A549 (cell line): ENCODE results near the gene DDN. TPM values are rescaled to one million over a fixed set of nuclear protein-coding genes. Genes with fewer than 3 reads are reported as not detected.

Source experiments
- ATAC-seq, 2 experiments: fragments of 200-7000 bp in 1 of 2; fragments of >200 bp in 1 of 2; cut with Nextera tagmentation in 1 of 2; cut with Tn5 transposase in 1 of 2; 3 replicates each; pipeline versions ENCODE4 v1.8.0 to v1.9.1; 2018 to 2020; ENCODE audit warnings: mild to moderate bottlenecking in 1 of 2, moderate library complexity in 1 of 2
- CTCF ChIA-PET: fragments of 300-600 bp; sonication (Branson Sonifier 250); formaldehyde crosslinking; extraction: SDS; loops from one replicate; lab custom pipeline; 2021; ENCODE audit warnings: antibody characterized with exemption, inconsistent platforms; lab: Yijun Ruan, JAX
- POLR2A ChIA-PET: fragments of 350-600 bp; formaldehyde crosslinking; extraction: SDS; loops from one replicate; lab custom pipeline; 2021; ENCODE audit warnings: antibody characterized with exemption, inconsistent platforms; lab: Yijun Ruan, JAX
- DNase-seq, 2 experiments: peaks; one replicate each; pipeline versions ENCODE4 v3.0.0 to v3.0.0-alpha.2; 2011 to 2016; ENCODE audit warnings: low read depth in 1 of 2, low spot score in 1 of 2
- FAIRE-seq: peaks from 2 replicates; lab custom pipeline; 2011; peaks lifted over from hg19 to GRCh38; lab: Jason Lieb, UNC
- H3K27ac ChIP-seq, 2 experiments: fragments of >200 bp; sonication (Bioruptor Twin); formaldehyde crosslinking; 3 replicates each; pipeline ENCODE4 v1.5.1; 2016 to 2017
- H3K4me1 ChIP-seq: fragments of >200 bp; sonication (Bioruptor Twin); formaldehyde crosslinking; 3 replicates; pipeline ENCODE4 v1.6.1; 2016
- H3K4me2 ChIP-seq: fragments of >200 bp; sonication (Bioruptor Twin); formaldehyde crosslinking; 3 replicates; pipeline ENCODE4 v1.6.1; 2016
- H3K4me3 ChIP-seq: fragments of >200 bp; sonication (Bioruptor Twin); formaldehyde crosslinking; 3 replicates; pipeline ENCODE4 v1.5.1; 2016
- H3K9me3 ChIP-seq: fragments of >200 bp; sonication (Bioruptor Twin); formaldehyde crosslinking; 3 replicates; pipeline ENCODE4 v1.6.1; 2016
- BCL3 ChIP-seq: fragments of >200 bp; sonication (Bioruptor Twin); formaldehyde crosslinking; IDR thresholded peaks from 3 replicates; pipeline ENCODE4 v1.6.1; 2016
- CBX8 ChIP-seq: fragments of 200-600 bp; sonication (generic); IDR thresholded peaks from 2 replicates; pipeline ENCODE4 v1.6.1; 2016
- CEBPB ChIP-seq, 2 experiments: fragments of >200 bp in 1 of 2; sonication (Bioruptor Twin) in 1 of 2; formaldehyde crosslinking in 1 of 2; IDR thresholded peaks; 2 replicates each; pipeline ENCODE4 v1.6.1; 2012 to 2016
- CHD2 ChIP-seq: fragments of 150-350 bp; IDR thresholded peaks from 2 replicates; pipeline ENCODE4 v1.6.1; 2014; ENCODE audit warnings: low read length; ENCODE audit not compliant: partially characterized antibody
- ESRRA ChIP-seq: fragments of 150-350 bp; IDR thresholded peaks from 2 replicates; pipeline ENCODE4 v1.6.1; 2014; ENCODE audit warnings: mild to moderate bottlenecking, low read length, borderline replicate concordance
- FOXS1 ChIP-seq: fragments of 250-450 bp; sonication (Bioruptor Pico); IDR thresholded peaks from 2 replicates; pipeline ENCODE4 v1.5.0; 2020; ENCODE audit warnings: mild to moderate bottlenecking, moderate library complexity
- HDAC2 ChIP-seq: fragments of 200-600 bp; sonication (generic); IDR thresholded peaks from 2 replicates; pipeline ENCODE4 v1.6.1; 2016
- HMGXB4 ChIP-seq: fragments of 250-450 bp; sonication (Bioruptor Pico); IDR thresholded peaks from 2 replicates; pipeline ENCODE4 v1.5.0; 2021; ENCODE audit warnings: mild to moderate bottlenecking, moderate library complexity, borderline replicate concordance
- HOXA7 ChIP-seq: fragments of 250-450 bp; sonication (Bioruptor Pico); IDR thresholded peaks from 2 replicates; pipeline ENCODE4 v1.5.0; 2020; ENCODE audit warnings: mild to moderate bottlenecking, moderate library complexity
- HOXB5 ChIP-seq: fragments of 250-450 bp; sonication (Bioruptor Pico); IDR thresholded peaks from 2 replicates; pipeline ENCODE4 v1.5.0; 2020; ENCODE audit warnings: mild to moderate bottlenecking, moderate library complexity
- KDM5A ChIP-seq: fragments of 200-600 bp; sonication (generic); IDR thresholded peaks from 2 replicates; pipeline ENCODE4 v1.6.1; 2016; ENCODE audit warnings: antibody characterized with exemption, mild to moderate bottlenecking
- MAFK ChIP-seq: fragments of 450-650 bp; IDR thresholded peaks from 2 replicates; pipeline ENCODE4 v1.6.1; 2014; ENCODE audit not compliant: partially characterized antibody
- MAX ChIP-seq: IDR thresholded peaks from 2 replicates; pipeline ENCODE4 v1.6.1; 2012
- MAZ ChIP-seq: fragments of 150-350 bp; IDR thresholded peaks from 2 replicates; pipeline ENCODE4 v1.6.1; 2014; ENCODE audit warnings: antibody characterized with exemption, low read depth, low read length, borderline replicate concordance
- MYC ChIP-seq: IDR thresholded peaks from 2 replicates; pipeline ENCODE4 v1.6.1; 2012; ENCODE audit warnings: mild to moderate bottlenecking, inconsistent platforms, low read length, improper control_type of control experiment, borderline replicate concordance
- NPAS2 ChIP-seq: fragments of 250-450 bp; sonication (Bioruptor Pico); IDR thresholded peaks from 2 replicates; pipeline ENCODE4 v1.8.0; 2022; ENCODE audit warnings: mild to moderate bottlenecking, moderate library complexity, borderline replicate concordance
- NR3C1 ChIP-seq: fragments of >200 bp; sonication (Bioruptor Twin); formaldehyde crosslinking; IDR thresholded peaks from 3 replicates; pipeline ENCODE4 v1.6.1; 2017
- PBX3 ChIP-seq: IDR thresholded peaks from 2 replicates; pipeline ENCODE4 v1.6.1; 2012
- POLR2A ChIP-seq: IDR thresholded peaks from 2 replicates; pipeline ENCODE4 v1.6.1; 2012; ENCODE audit warnings: mild to moderate bottlenecking, low read length
- POLR2AphosphoS2 ChIP-seq: conservative IDR thresholded peaks from 2 replicates; pipeline ENCODE4 v1.6.1; 2012; ENCODE audit warnings: low read length, improper control_type of control experiment, inconsistent platforms
- RAD21 ChIP-seq, 2 experiments: fragments of >200 bp in 1 of 2; sonication (Bioruptor Twin) in 1 of 2; formaldehyde crosslinking in 1 of 2; IDR thresholded peaks in 1 of 2; conservative IDR thresholded peaks in 1 of 2; 2 replicates in 1 of 2; 3 replicates in 1 of 2; pipeline ENCODE4 v1.6.1; 2012 to 2018; ENCODE audit warnings: inconsistent platforms in 1 of 2
- RARB ChIP-seq: fragments of 250-450 bp; sonication (Bioruptor Pico); IDR thresholded peaks from 2 replicates; pipeline ENCODE4 v1.8.0; 2021; ENCODE audit warnings: mild to moderate bottlenecking, moderate library complexity
- REST ChIP-seq: fragments of 200-600 bp; sonication (generic); IDR thresholded peaks from 2 replicates; pipeline ENCODE4 v1.6.1; 2016; ENCODE audit warnings: antibody characterized with exemption, mild to moderate bottlenecking, moderate library complexity
- RFX5 ChIP-seq: fragments of 450-650 bp; IDR thresholded peaks from 2 replicates; pipeline ENCODE4 v1.7.1; 2014; ENCODE audit warnings: antibody characterized with exemption, mild to moderate bottlenecking, moderate library complexity
- SMC3 ChIP-seq: fragments of >200 bp; sonication (Bioruptor Twin); formaldehyde crosslinking; IDR thresholded peaks from 3 replicates; pipeline ENCODE4 v1.6.1; 2018; ENCODE audit warnings: inconsistent platforms
- SREBF2 ChIP-seq: fragments of 450-650 bp; IDR thresholded peaks from 2 replicates; pipeline ENCODE4 v1.6.1; 2014; ENCODE audit warnings: mild to moderate bottlenecking, moderate library complexity
- TFCP2L1 ChIP-seq: fragments of 250-450 bp; sonication (Bioruptor Pico); IDR thresholded peaks from 2 replicates; pipeline ENCODE4 v1.5.0; 2021; ENCODE audit warnings: mild to moderate bottlenecking
- TP53 ChIP-seq: fragments of 250-450 bp; sonication (Bioruptor Pico); IDR thresholded peaks from 2 replicates; pipeline ENCODE4 v1.5.0; 2021; ENCODE audit warnings: mild to moderate bottlenecking, moderate library complexity
- USF2 ChIP-seq: fragments of 450-650 bp; IDR thresholded peaks from 2 replicates; pipeline ENCODE4 v1.6.1; 2014; ENCODE audit warnings: antibody characterized with exemption
- ZFP36 ChIP-seq: fragments of 450-650 bp; IDR thresholded peaks from 2 replicates; pipeline ENCODE4 v1.6.1; 2014; ENCODE audit warnings: borderline replicate concordance; ENCODE audit not compliant: partially characterized antibody
- ZSCAN20 ChIP-seq: fragments of 250-450 bp; sonication (Bioruptor Pico); IDR thresholded peaks from 2 replicates; pipeline ENCODE4 v1.8.0; 2022; ENCODE audit warnings: mild to moderate bottlenecking, moderate library complexity
- WGBS: methylation state at CpG from one replicate; pipeline ENCODE4 v1.1.6; 2017; ENCODE audit errors: missing lambda C conversion rate; 5-methylcytosine and 5-hydroxymethylcytosine counted together
- polyA plus RNA-seq, 4 experiments: library from polyadenylated mRNA; depleted of rRNA in 3 of 4; stranded (reverse); fragments of >200 nt; fragmentation: RNase III in 1 of 4; extraction: RNeasy Plus Mini Kit Qiagen cat#74134 plus additional on column Dnase treatment in 1 of 4; gene quantifications; 2 replicates in 3 of 4; 3 replicates in 1 of 4; pipeline ENCODE4 v1.2.3, GENCODE V29; 2011 to 2017

DDN gene
- polyA plus RNA-seq, 2 of the 4 experiments (the other 2 are of a cell fraction): 0.12 to 0.50 TPM

GRCh38 chr12:49024543-49024942 is 25.4 kb upstream of the DDN start:
- no peak for DNase-seq
- H3K4me2 ChIP-seq: no peak overlapping the region
- ATAC-seq: no peak
- FAIRE-seq: no peak
- TF ChIP-seq POLR2A: no peak
- TF ChIP-seq NPAS2 (CRISPR knock-in tag): no peak
- TF ChIP-seq RARB (CRISPR knock-in tag): no peak
- TF ChIP-seq HDAC2: no peak
- no peak for TF ChIP-seq POLR2AphosphoS2
- no peak for TF ChIP-seq FOXS1 (CRISPR knock-in tag)
- no peak for TF ChIP-seq ZFP36
- no peak for TF ChIP-seq BCL3
- no peak for TF ChIP-seq RAD21 (conservative IDR thresholded peaks at IDR 0.05 in 1 of 2, IDR thresholded peaks at IDR 0.05 in 1 of 2)
- TF ChIP-seq HMGXB4: no peak
- TF ChIP-seq CHD2: no peak
- no peak for TF ChIP-seq TP53
- no peak for TF ChIP-seq PBX3
- TF ChIP-seq MYC: no peak
- no peak for TF ChIP-seq ESRRA
- TF ChIP-seq KDM5A: no peak
- TF ChIP-seq HOXB5 (CRISPR knock-in tag): no peak
- no peak for TF ChIP-seq USF2
- no peak overlapping the region for H3K27ac ChIP-seq
- peaks cover 8% of the 10 kb centered on the region for H3K4me1 ChIP-seq
- WGBS: 89% methylated on average over 12 of the region's 12 CpGs
- H3K9me3 ChIP-seq: no peaks in the 10 kb centered on the region
- H3K4me3 ChIP-seq: no peak overlapping the region
- ChIA-PET CTCF (interaction anchor here (0.7 to 1.8 kb wide), 4 partner anchors 9 to 64 kb away, joined by 3 to 5 read pairs (median 4); no protein-coding TSS in a partner anchor), POLR2A (interaction anchor here (0.5 kb wide), 1 partner anchor 172 kb away, joined by 5 read pairs; the partner anchor contains the start of gene DDX23)

GRCh38 chr12:49023812-49024211 is 24.6 kb upstream of the DDN start:
- ATAC-seq (no peak), DNase-seq (no peak), FAIRE-seq (no peak)
- no peak overlapping the region for H3K4me2 ChIP-seq
- no peak overlapping the region for H3K4me3 ChIP-seq
- 94% methylated on average over 2 of the region's 2 CpGs for WGBS
- H3K4me1 ChIP-seq: peaks cover 13% of the 10 kb centered on the region
- no peak overlapping the region for H3K27ac ChIP-seq
- no peaks in the 10 kb centered on the region for H3K9me3 ChIP-seq
- CTCF ChIA-PET: interaction anchor here (1.0 to 5.2 kb wide), 6 partner anchors 9 to 96 kb away, joined by 3 to 33 read pairs (median 4); no protein-coding TSS in a partner anchor
- POLR2A ChIA-PET: no interaction called here
- TF ChIP-seq NR3C1 (no peak), ESRRA (no peak), CEBPB (IDR thresholded peaks at IDR 0.05) (no peak), SMC3 (no peak), ZSCAN20 (no peak), HOXA7 (CRISPR knock-in tag) (no peak), CBX8 (no peak), MAX (no peak), MAZ (no peak), SREBF2 (no peak), REST (no peak), TFCP2L1 (no peak), MAFK (no peak), RFX5 (no peak)
